Astrocyte (in vitro differentiated cells and primary cell): ENCODE data around the gene SNX10. TPM values are rescaled to one million over a fixed set of nuclear protein-coding genes. Genes with fewer than 3 reads are reported as not detected.

Experiments used
- DNase-seq: peaks from one replicate; pipeline ENCODE4 v3.0.0-alpha.2; 2010; ENCODE audit warnings: low read depth
- FAIRE-seq: peaks from 2 replicates; lab custom pipeline; 2011; peaks lifted over from hg19 to GRCh38; lab: Jason Lieb, UNC
- H2AFZ ChIP-seq: 2 replicates; pipeline ENCODE4 v1.6.0; 2012; ENCODE audit warnings: low read depth, low read length, inconsistent platforms
- H3K27ac ChIP-seq: 2 replicates; pipeline ENCODE4 v1.5.1; 2011; ENCODE audit warnings: low read depth, low read length, inconsistent platforms
- H3K27me3 ChIP-seq: 2 replicates; pipeline ENCODE4 v1.6.0; 2011; ENCODE audit warnings: low read length, inconsistent platforms; ENCODE audit not compliant: insufficient read depth
- H3K36me3 ChIP-seq: 2 replicates; pipeline ENCODE4 v1.5.1; 2011; ENCODE audit warnings: low read length, inconsistent platforms; ENCODE audit not compliant: insufficient read depth
- H3K4me1 ChIP-seq: 2 replicates; pipeline ENCODE4 v1.5.1; 2011; ENCODE audit warnings: low read length, inconsistent platforms; ENCODE audit not compliant: insufficient read depth
- H3K4me2 ChIP-seq: 2 replicates; pipeline ENCODE4 v1.6.0; 2012; ENCODE audit warnings: low read length, inconsistent platforms
- H3K4me3 ChIP-seq: 2 replicates; pipeline ENCODE4 v1.5.1; 2011; ENCODE audit warnings: low read depth, mild to moderate bottlenecking, low read length, inconsistent platforms; ENCODE audit not compliant: insufficient read depth
- H3K79me2 ChIP-seq: 2 replicates; pipeline ENCODE4 v1.6.0; 2012; ENCODE audit warnings: mild to moderate bottlenecking, low read length, inconsistent platforms; ENCODE audit not compliant: insufficient read depth
- H3K9ac ChIP-seq: 2 replicates; pipeline ENCODE4 v1.6.0; 2012; ENCODE audit warnings: mild to moderate bottlenecking, low read length, inconsistent platforms
- H3K9me3 ChIP-seq: 2 replicates; pipeline ENCODE4 v1.5.1; 2012; ENCODE audit warnings: low read depth, mild to moderate bottlenecking, low read length, inconsistent platforms; ENCODE audit not compliant: insufficient read depth
- H4K20me1 ChIP-seq: 2 replicates; pipeline ENCODE4 v1.6.0; 2012; ENCODE audit warnings: low read length, inconsistent platforms; ENCODE audit not compliant: insufficient read depth
- H3K27ac Mint-ChIP-seq: one replicate; pipeline ENCODE4 v1.8.0; 2021; ENCODE audit warnings: mild to moderate bottlenecking, mixed read lengths; ENCODE audit not compliant: unreplicated experiment
- H3K27me3 Mint-ChIP-seq: one replicate; pipeline ENCODE4 v1.8.0; 2021; ENCODE audit warnings: low read depth, mixed read lengths; ENCODE audit not compliant: unreplicated experiment
- H3K36me3 Mint-ChIP-seq: one replicate; pipeline ENCODE4 v1.8.0; 2021; ENCODE audit warnings: low read depth, mixed read lengths; ENCODE audit not compliant: unreplicated experiment
- H3K4me1 Mint-ChIP-seq: one replicate; pipeline ENCODE4 v1.8.0; 2021; ENCODE audit warnings: low read depth, mixed read lengths; ENCODE audit not compliant: unreplicated experiment
- H3K4me3 Mint-ChIP-seq: one replicate; pipeline ENCODE4 v1.8.0; 2021; ENCODE audit warnings: mild to moderate bottlenecking, moderate library complexity, mixed read lengths; ENCODE audit not compliant: unreplicated experiment
- H3K9me3 Mint-ChIP-seq: one replicate; pipeline ENCODE4 v1.8.0; 2021; ENCODE audit warnings: mild to moderate bottlenecking, mixed read lengths; ENCODE audit not compliant: unreplicated experiment
- EZH2 ChIP-seq: IDR thresholded peaks from 2 replicates; pipeline ENCODE4 v1.6.1; 2012; ENCODE audit warnings: mild to moderate bottlenecking, low read length, inconsistent platforms; ENCODE audit not compliant: insufficient read depth
- total RNA-seq: library from RNA; stranded (reverse); gene quantifications from 2 replicates; pipeline ENCODE4 v1.2.1, GENCODE V29; 2021
- TF ChIP-seq, protein P1 (sequence below): IDR thresholded peaks from 2 replicates; pipeline ENCODE4 v1.5.1; 2011; ENCODE audit warnings: low read depth, mild to moderate bottlenecking, inconsistent platforms, low read length, moderate library complexity; ENCODE audit not compliant: insufficient read depth

The SNX10 gene
- total RNA-seq, 1 donor from 2014 or later, result 5.4 TPM

DNA sequence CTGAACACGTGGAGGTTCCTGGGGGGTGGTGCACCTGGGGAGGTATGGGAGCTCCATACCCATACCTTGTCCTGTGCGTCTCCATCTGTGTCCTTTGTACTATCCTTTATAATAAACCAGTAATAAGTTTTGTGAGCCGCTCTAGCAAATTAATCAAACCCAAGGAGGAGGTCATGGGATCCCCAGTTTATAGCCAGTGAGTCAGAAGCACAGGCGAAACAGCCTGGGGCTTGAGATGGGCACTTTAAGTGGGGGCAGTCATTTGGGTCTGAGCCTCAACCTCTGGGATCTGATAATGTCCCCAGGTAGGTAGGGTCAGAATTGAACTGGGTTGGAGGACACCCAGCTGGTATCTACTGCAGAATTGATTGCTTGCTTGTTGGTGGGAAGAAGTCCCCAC lies 16.9 kb downstream of the SNX10 start:
- Histone ChIP-seq H3K4me2 (no peak overlapping the region), H4K20me1 (no peaks in the 10 kb centered on the region), H3K79me2 (no peaks in the 10 kb centered on the region), H3K4me3 (no peak overlapping the region), H3K27ac (no peak overlapping the region), H2AFZ (no peak overlapping the region), H3K4me1 (no peaks in the 10 kb centered on the region), H3K36me3 (no peaks in the 10 kb centered on the region), H3K9me3 (no peaks in the 10 kb centered on the region), H3K27me3 (no peaks in the 10 kb centered on the region), H3K9ac (no peak overlapping the region)
- TF ChIP-seq, protein P1, sequence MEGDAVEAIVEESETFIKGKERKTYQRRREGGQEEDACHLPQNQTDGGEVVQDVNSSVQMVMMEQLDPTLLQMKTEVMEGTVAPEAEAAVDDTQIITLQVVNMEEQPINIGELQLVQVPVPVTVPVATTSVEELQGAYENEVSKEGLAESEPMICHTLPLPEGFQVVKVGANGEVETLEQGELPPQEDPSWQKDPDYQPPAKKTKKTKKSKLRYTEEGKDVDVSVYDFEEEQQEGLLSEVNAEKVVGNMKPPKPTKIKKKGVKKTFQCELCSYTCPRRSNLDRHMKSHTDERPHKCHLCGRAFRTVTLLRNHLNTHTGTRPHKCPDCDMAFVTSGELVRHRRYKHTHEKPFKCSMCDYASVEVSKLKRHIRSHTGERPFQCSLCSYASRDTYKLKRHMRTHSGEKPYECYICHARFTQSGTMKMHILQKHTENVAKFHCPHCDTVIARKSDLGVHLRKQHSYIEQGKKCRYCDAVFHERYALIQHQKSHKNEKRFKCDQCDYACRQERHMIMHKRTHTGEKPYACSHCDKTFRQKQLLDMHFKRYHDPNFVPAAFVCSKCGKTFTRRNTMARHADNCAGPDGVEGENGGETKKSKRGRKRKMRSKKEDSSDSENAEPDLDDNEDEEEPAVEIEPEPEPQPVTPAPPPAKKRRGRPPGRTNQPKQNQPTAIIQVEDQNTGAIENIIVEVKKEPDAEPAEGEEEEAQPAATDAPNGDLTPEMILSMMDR, result no peak
- no peak for TF ChIP-seq EZH2
- H3K27ac Mint-ChIP-seq, result no peak overlapping the region
- peaks cover 8% of the 10 kb centered on the region for H3K4me1 Mint-ChIP-seq
- no peaks in the 10 kb centered on the region for H3K36me3 Mint-ChIP-seq
- FAIRE-seq (no peak), DNase-seq (no peak)
- H3K9me3 Mint-ChIP-seq, result no peaks in the 10 kb centered on the region
- H3K27me3 Mint-ChIP-seq, result peaks cover 2% of the 10 kb centered on the region
- no peak overlapping the region for H3K4me3 Mint-ChIP-seq

DNA sequence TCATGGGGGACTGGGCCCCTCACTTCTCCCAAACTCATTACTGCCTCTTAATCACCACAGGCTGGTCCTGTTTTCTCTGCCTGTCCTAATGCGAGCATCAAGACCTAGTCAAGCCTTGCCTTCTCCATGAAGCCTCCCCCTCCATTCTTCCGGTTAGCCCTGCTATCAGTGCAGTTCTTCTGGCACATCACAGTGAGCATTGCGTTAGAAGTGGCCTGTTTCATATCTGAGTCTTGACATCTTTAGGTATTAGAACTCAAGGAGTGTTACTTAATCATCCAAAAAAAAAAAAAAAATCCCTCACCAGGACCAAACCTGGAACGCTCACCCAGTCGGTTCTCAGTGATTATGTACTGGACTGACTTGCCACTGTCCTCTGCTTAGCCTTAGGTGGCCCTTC lies 17.4 kb downstream of the SNX10 start:
- Mint-ChIP-seq H3K27ac (no peak overlapping the region), H3K36me3 (no peaks in the 10 kb centered on the region), H3K27me3 (peaks cover 2% of the 10 kb centered on the region), H3K4me3 (no peak overlapping the region), H3K9me3 (no peaks in the 10 kb centered on the region), H3K4me1 (peaks cover 8% of the 10 kb centered on the region)
- Histone ChIP-seq H3K4me3 (no peak overlapping the region), H2AFZ (no peak overlapping the region), H3K9ac (no peak overlapping the region), H3K9me3 (no peaks in the 10 kb centered on the region), H4K20me1 (no peaks in the 10 kb centered on the region), H3K4me1 (no peaks in the 10 kb centered on the region), H3K27me3 (no peaks in the 10 kb centered on the region), H3K36me3 (no peaks in the 10 kb centered on the region), H3K4me2 (no peak overlapping the region), H3K27ac (no peak overlapping the region), H3K79me2 (no peaks in the 10 kb centered on the region)
- no peak for TF ChIP-seq EZH2
- TF ChIP-seq, protein P1, result no peak
- no peak for DNase-seq
- no peak for FAIRE-seq

DNA sequence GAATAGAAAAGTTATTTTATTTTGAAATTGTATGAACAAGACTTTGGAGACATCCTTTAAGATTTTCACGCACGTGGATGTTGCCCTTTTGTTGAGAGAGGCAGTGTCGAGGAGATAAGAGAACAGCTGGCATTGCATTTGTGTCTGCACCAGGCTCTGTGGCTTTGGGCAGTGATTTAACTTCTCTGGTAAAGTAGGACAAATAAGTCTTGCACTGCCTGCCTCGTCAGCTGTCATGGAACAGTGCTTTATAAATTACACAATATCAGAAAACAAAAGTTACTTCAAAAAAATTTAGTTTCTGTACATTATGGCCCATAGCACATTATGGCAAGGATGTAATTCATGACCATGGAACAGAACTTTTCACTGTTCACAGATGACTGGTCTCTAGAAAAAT lies 20.1 kb downstream of the SNX10 start:
- no peak overlapping the region for H3K4me3 ChIP-seq
- DNase-seq (no peak), FAIRE-seq (no peak)
- H4K20me1 ChIP-seq, result no peaks in the 10 kb centered on the region
- no peak overlapping the region for H3K4me3 Mint-ChIP-seq
- H3K9me3 ChIP-seq, result no peaks in the 10 kb centered on the region
- H3K9ac ChIP-seq, result no peak overlapping the region
- peaks cover 8% of the 10 kb centered on the region for H3K4me1 Mint-ChIP-seq
- no peaks in the 10 kb centered on the region for H3K36me3 ChIP-seq
- H3K27me3 Mint-ChIP-seq, result no peaks in the 10 kb centered on the region
- no peak overlapping the region for H3K27ac ChIP-seq
- no peaks in the 10 kb centered on the region for H3K27me3 ChIP-seq
- H3K36me3 Mint-ChIP-seq, result no peaks in the 10 kb centered on the region
- no peaks in the 10 kb centered on the region for H3K79me2 ChIP-seq
- H2AFZ ChIP-seq, result no peak overlapping the region
- no peak overlapping the region for H3K27ac Mint-ChIP-seq
- H3K4me1 ChIP-seq, result no peaks in the 10 kb centered on the region
- H3K4me2 ChIP-seq, result no peak overlapping the region
- TF ChIP-seq EZH2, result no peak
- TF ChIP-seq, protein P1, result no peak
- H3K9me3 Mint-ChIP-seq, result no peaks in the 10 kb centered on the region
